ENCODE data around the gene TBC1D3E. TPM values are rescaled to one million over a fixed set of nuclear protein-coding genes. Genes with fewer than 3 reads are reported as not detected.
"Not testable (repeated sequence)": the region's sequence is repeated elsewhere in the genome, so short reads cannot be mapped to it uniquely, and the experiment has no call there.

The TBC1D3E gene
- total RNA-seq (2014; rRNA removed; shearing (Covaris generic)) = not detected in 2 replicates

DNA sequence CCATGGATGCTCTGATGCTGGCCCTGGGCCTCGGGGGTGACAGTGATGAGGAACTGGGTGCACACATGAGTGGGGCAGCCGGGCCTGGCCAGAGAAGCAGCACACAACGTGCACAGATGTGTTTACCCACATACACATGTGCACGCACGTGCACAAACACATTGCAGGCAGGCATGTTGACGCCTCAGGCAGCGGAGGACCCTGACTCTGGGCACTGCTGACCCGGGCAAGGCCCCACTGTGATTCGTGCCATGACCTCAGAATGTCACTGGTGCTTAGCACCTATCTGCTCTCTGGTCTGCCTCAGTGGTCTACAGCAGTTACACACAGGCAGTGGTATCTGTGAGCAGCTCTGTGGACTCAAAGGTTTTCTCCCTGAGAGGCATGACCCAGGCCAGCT, at the start of gene TBC1D3E:
TSS of gene TBC1D3E (plus strand) at position 301 of the 400 bp plus-strand sequence. CDS start 1,545 bp downstream, outside the sequence.
- not testable (repeated sequence) for H3K4me3 ChIP-seq (ENCODE audit: insufficient read depth, low read depth, low read length); H3K36me3 ChIP-seq (replicated peaks; ENCODE audit: control insufficient read depth, insufficient read depth, low read length); H3K27me3 ChIP-seq (ENCODE audit: control insufficient read depth, insufficient read depth, low read length); DNase-seq

- not testable (repeated sequence) for DNase-seq; H3K36me3 ChIP-seq (replicated peaks; ENCODE audit: control insufficient read depth, insufficient read depth, low read length); H3K27me3 ChIP-seq (ENCODE audit: control insufficient read depth, insufficient read depth, low read length); H3K4me3 ChIP-seq (ENCODE audit: insufficient read depth, low read depth, low read length)
These were observed 40.4 kb upstream of the TBC1D3E start for GRCh38 chr17:38087344-38087743.

DNA sequence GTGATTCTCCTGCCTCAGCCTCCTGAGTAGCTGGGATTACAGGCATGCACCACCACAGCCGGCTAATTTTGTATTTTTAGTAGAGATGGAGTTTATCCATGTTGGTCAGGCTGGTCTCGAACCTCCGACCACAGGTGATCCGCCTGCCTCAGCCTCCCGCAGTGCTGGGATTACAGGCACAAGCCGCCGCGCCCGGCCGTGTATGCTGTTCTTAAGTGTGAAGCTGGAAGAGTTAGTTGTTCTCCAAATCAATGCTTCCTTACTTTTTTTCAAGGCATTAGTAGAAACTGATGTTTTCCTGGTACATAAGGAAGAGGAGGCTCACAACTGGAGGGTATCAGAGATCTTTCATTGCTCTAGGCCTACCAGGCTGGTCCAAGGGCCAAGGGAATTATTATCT, 39.6 kb upstream of the TBC1D3E start:
- not testable (repeated sequence) for DNase-seq; H3K36me3 ChIP-seq (replicated peaks; ENCODE audit: control insufficient read depth, insufficient read depth, low read length); H3K4me3 ChIP-seq (ENCODE audit: insufficient read depth, low read depth, low read length); H3K27me3 ChIP-seq (ENCODE audit: control insufficient read depth, insufficient read depth, low read length)

DNA sequence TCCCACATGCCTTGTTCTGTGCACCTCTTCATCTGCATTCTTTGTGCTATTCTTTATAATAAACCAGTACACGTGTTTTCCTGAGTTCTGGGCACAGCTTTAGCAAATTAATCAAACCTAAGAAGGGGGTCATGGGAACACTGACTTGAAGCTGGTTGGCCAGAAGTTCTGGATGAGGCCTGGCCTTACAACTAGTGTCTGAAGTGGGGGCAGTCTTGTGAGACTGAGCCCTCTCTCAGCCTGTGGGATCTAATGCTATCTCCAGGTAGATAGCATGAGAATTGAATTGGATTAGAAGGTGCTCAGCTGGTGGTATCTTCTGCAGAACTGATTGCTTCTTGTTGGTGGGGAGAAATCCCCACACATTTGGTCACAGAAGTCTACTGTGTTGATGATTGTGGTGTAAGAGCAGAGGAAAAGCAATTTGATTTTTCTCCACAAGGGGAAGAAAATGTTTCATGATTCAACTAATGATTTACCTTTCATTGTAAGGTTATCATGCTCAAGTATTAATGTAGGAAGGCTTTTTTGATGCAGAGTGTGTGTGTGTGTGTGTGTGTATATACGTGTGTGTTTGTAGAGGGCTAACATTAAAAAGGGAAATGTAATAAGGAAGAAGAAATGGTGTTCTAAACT, 33.6 kb upstream of the TBC1D3E start:
- H3K27me3 ChIP-seq (ENCODE audit: control insufficient read depth, insufficient read depth, low read length); H3K36me3 ChIP-seq (replicated peaks; ENCODE audit: control insufficient read depth, insufficient read depth, low read length); DNase-seq; H3K4me3 ChIP-seq (ENCODE audit: insufficient read depth, low read depth, low read length): not testable (repeated sequence)

- not testable (repeated sequence) for H3K27me3 ChIP-seq (ENCODE audit: control insufficient read depth, insufficient read depth, low read length); DNase-seq; H3K36me3 ChIP-seq (replicated peaks; ENCODE audit: control insufficient read depth, insufficient read depth, low read length); H3K4me3 ChIP-seq (ENCODE audit: insufficient read depth, low read depth, low read length)
These were observed 28.5 kb upstream of the TBC1D3E start for GRCh38 chr17:38099262-38099661.

- not testable (repeated sequence) for H3K27me3 ChIP-seq (ENCODE audit: control insufficient read depth, insufficient read depth, low read length); DNase-seq; H3K36me3 ChIP-seq (replicated peaks; ENCODE audit: control insufficient read depth, insufficient read depth, low read length); H3K4me3 ChIP-seq (ENCODE audit: insufficient read depth, low read depth, low read length)
These were observed 7.9 kb upstream of the TBC1D3E start for GRCh38 chr17:38119829-38120228.

DNA sequence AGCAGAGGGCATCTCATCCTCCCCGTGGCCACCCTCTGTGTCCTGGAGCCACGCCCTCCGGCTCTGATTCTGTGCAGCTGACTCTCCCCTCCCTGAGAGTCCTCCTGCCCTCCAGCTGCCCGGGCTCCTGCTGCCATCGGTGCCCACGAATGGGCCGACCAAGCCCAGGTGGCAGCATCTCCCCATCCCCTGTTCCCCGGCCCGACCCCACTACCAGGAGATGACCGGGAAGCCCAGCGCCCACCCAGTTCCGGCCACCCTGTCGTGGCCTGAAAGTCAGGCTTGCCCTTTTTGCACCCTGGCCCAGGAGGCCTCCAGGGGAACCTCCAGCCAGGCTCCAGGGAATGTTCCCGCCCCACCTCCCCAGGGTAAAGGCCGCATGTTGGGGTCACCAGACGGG, 7.1 kb downstream of the TBC1D3E start:
- DNase-seq; H3K27me3 ChIP-seq (ENCODE audit: control insufficient read depth, insufficient read depth, low read length); H3K36me3 ChIP-seq (replicated peaks; ENCODE audit: control insufficient read depth, insufficient read depth, low read length); H3K4me3 ChIP-seq (ENCODE audit: insufficient read depth, low read depth, low read length): not testable (repeated sequence)

Other genes with a start within 250 kb of the TBC1D3E start
- not detected in 2 replicates for gene TBC1D3K, start 203.5 kb upstream of the TBC1D3E start, total RNA-seq (2014; rRNA removed; shearing (Covaris generic))
- 2.4 and 3.3 TPM in 2 replicates for gene TBC1D3L, start 138.9 kb upstream of the TBC1D3E start, total RNA-seq (2014; rRNA removed; shearing (Covaris generic))
- not detected in 2 replicates for gene TBC1D3D, start 124.0 kb upstream of the TBC1D3E start, total RNA-seq (2014; rRNA removed; shearing (Covaris generic))
- gene TBC1D3C, start 59.3 kb upstream of the TBC1D3E start, total RNA-seq (2014; rRNA removed; shearing (Covaris generic)) = 0.03 and 0.63 TPM in 2 replicates
- gene TBC1D3, start 64.6 kb downstream of the TBC1D3E start, total RNA-seq (2014; rRNA removed; shearing (Covaris generic)) = not detected in 2 replicates
- 81.3 and 99.2 TPM in 2 replicates for gene MRPL45, start 169.2 kb downstream of the TBC1D3E start, total RNA-seq (2014; rRNA removed; shearing (Covaris generic))
- gene GPR179, start 216.0 kb downstream of the TBC1D3E start, total RNA-seq (2014; rRNA removed; shearing (Covaris generic)) = 0.04 and 0.07 TPM in 2 replicates
- gene SOCS7, start 223.9 kb downstream of the TBC1D3E start, total RNA-seq (2014; rRNA removed; shearing (Covaris generic)) = 18.3 and 25.7 TPM in 2 replicates